Loucy (cell line): ENCODE data around the gene CAMK1D.
"Not testable (repeated sequence)": the region's sequence is repeated elsewhere in the genome, so short reads cannot be mapped to it uniquely, and the experiment has no call there.

Experiments
- EZH2phosphoT487 ChIP-seq: fragments of 200-600 bp; IDR thresholded peaks from 2 replicates; pipeline ENCODE4 v1.6.1; 2018; ENCODE audit warnings: antibody characterized with exemption, mild to moderate bottlenecking, moderate library complexity, borderline replicate concordance
- TF ChIP-seq, protein P1 (sequence below): fragments of 200-600 bp; sonication (generic); conservative IDR thresholded peaks from 2 replicates; pipeline ENCODE4 v1.5.1; 2014; ENCODE audit warnings: mild to moderate bottlenecking, antibody characterized with exemption, low read length

GRCh38 chr10:12725580-12725888, 376.2 kb downstream of the CAMK1D start:
- not testable (repeated sequence) for TF ChIP-seq EZH2phosphoT487
- TF ChIP-seq, protein P1, sequence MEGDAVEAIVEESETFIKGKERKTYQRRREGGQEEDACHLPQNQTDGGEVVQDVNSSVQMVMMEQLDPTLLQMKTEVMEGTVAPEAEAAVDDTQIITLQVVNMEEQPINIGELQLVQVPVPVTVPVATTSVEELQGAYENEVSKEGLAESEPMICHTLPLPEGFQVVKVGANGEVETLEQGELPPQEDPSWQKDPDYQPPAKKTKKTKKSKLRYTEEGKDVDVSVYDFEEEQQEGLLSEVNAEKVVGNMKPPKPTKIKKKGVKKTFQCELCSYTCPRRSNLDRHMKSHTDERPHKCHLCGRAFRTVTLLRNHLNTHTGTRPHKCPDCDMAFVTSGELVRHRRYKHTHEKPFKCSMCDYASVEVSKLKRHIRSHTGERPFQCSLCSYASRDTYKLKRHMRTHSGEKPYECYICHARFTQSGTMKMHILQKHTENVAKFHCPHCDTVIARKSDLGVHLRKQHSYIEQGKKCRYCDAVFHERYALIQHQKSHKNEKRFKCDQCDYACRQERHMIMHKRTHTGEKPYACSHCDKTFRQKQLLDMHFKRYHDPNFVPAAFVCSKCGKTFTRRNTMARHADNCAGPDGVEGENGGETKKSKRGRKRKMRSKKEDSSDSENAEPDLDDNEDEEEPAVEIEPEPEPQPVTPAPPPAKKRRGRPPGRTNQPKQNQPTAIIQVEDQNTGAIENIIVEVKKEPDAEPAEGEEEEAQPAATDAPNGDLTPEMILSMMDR, result not testable (repeated sequence)
